ENCODE data around the gene IFNAR2. TPM values are rescaled to one million over a fixed set of nuclear protein-coding genes. Genes with fewer than 3 reads are reported as not detected.

Gene IFNAR2
- total and polyA plus RNA-seq, 2 donors (not counting 3 experiments of a cell fraction or from before 2014, with no cell fraction given) = 22.8 to 42.1 TPM

- BruUV-seq (replicated peaks) = no TSS peak
- intact Hi-C loops (cut with micrococcal nuclease) = no loop called here
- H3K27ac ChIP-seq (ENCODE audit: insufficient read depth, low read depth, low read length) = no peak overlapping the region
- no peaks in the 10 kb centered on the region for H3K9me1 ChIP-seq (replicated peaks; ENCODE audit: control insufficient read depth, extremely low read depth, insufficient read depth, low read length)
- TF ChIP-seq POLR2A (IDR thresholded peaks at IDR 0.05; ENCODE audit: low read depth, low read length) (no peak), POLR2AphosphoS5 (IDR thresholded peaks at IDR 0.05; ENCODE audit: insufficient read depth, low read depth, low read length) (no peak), GATA2 (IDR thresholded peaks at IDR 0.05; ENCODE audit: insufficient read depth, insufficient read length, low read depth, low read length) (no peak), FOS (IDR thresholded peaks at IDR 0.05; ENCODE audit: borderline replicate concordance, insufficient read depth, low read length) (no peak), MAX (IDR thresholded peaks at IDR 0.05; ENCODE audit: insufficient read depth, insufficient read length) (no peak), JUN (IDR thresholded peaks at IDR 0.05; ENCODE audit: borderline replicate concordance, insufficient read depth, insufficient read length, low read depth) (no peak), EZH2 (IDR thresholded peaks at IDR 0.05; ENCODE audit: borderline replicate concordance, low read depth, low read length, severe bottlenecking) (no peak), MYC (IDR thresholded peaks at IDR 0.05; ENCODE audit: low read depth, low read length) (no peak), CTCF (IDR thresholded peaks at IDR 0.05; ENCODE audit: extremely low read depth in 1 of 2, insufficient read depth in 1 of 2, low read depth in 1 of 2, low read length in 2 of 2) (no peak)
- no peak for DNase-seq (ENCODE audit: low read depth, low spot score)
- peaks cover 20% of the 10 kb centered on the region for H3K4me1 ChIP-seq (ENCODE audit: control insufficient read depth, extremely low read depth, insufficient read depth, low read length)
- H3K4me2 ChIP-seq (ENCODE audit: insufficient read depth, low read length) = no peak overlapping the region
- FAIRE-seq = no peak
- no peak overlapping the region for H3K9ac ChIP-seq (replicated peaks; ENCODE audit: extremely low read depth, insufficient read depth, low read length)
- ChIA-PET CTCF (interaction anchor here (1.2 to 3.6 kb wide), 2 partner anchors 9 to 92 kb away, joined by 3 to 21 read pairs; no protein-coding TSS in a partner anchor), POLR2A (no interaction called here)
- dilution Hi-C loops (cut with MboI; ENCODE audit: extremely low pct_ligation_motif_present, low sequenced_read_pairs) = no loop called here
- H2AFZ ChIP-seq (ENCODE audit: low read depth, low read length) = no peak overlapping the region
- peaks cover 2% of the 10 kb centered on the region for H3K79me2 ChIP-seq (ENCODE audit: control insufficient read depth, insufficient read depth, low read length)
- H3K9me3 ChIP-seq (replicated peaks; ENCODE audit: control insufficient read depth, insufficient read depth, low read length) = no peaks in the 10 kb centered on the region
- no peak overlapping the region for H3K4me3 ChIP-seq (replicated peaks in 1 of 3; ENCODE audit: insufficient read depth in 1 of 3, low read depth in 1 of 3, low read length in 3 of 3)
- H4K20me1 ChIP-seq (replicated peaks; ENCODE audit: control insufficient read depth, extremely low read depth, insufficient read depth, low read length) = no peaks in the 10 kb centered on the region
- peaks cover 0 to 2% of the 10 kb centered on the region in 2 experiments for H3K36me3 ChIP-seq (ENCODE audit: control insufficient read depth in 2 of 2, extremely low read depth in 1 of 2, insufficient read depth in 2 of 2, low read length in 2 of 2)
- H3K27me3 ChIP-seq (ENCODE audit: control insufficient read depth in 2 of 2, insufficient read depth in 2 of 2, low read length in 2 of 2) = no peaks in the 10 kb centered on the region
Observed at GRCh38 chr21:33268393-33268736, 38.6 kb downstream of the IFNAR2 start.
